DOHH2 (cell line): ENCODE results near the gene PSG3.
"Not testable (repeated sequence)": the region's sequence is repeated elsewhere in the genome, so short reads cannot be mapped to it uniquely, and the experiment has no call there.

Experiments used
- H3F3A ChIP-seq: fragments of 200-600 bp; sonication (generic), shearing (Covaris generic); 2 replicates; pipeline ENCODE4 v1.6.0; 2016; ENCODE audit warnings: antibody characterized with exemption, mild to moderate bottlenecking; ENCODE audit not compliant: control insufficient read depth, insufficient read depth
- H3K27ac ChIP-seq: fragments of 200-600 bp; sonication (generic); 2 replicates; pipeline ENCODE4 v1.5.1; 2014; ENCODE audit warnings: low read depth, mild to moderate bottlenecking, low read length, moderate library complexity
- H3K27me3 ChIP-seq: fragments of 200-600 bp; sonication (generic); 2 replicates; pipeline ENCODE4 v1.6.1; 2014; ENCODE audit warnings: mild to moderate bottlenecking, low read length, mixed read lengths; ENCODE audit not compliant: control insufficient read depth
- H3K36me3 ChIP-seq: fragments of 200-600 bp; sonication (generic); 2 replicates; pipeline ENCODE4 v1.6.1; 2014; ENCODE audit warnings: mild to moderate bottlenecking, low read length, moderate library complexity, mixed read lengths; ENCODE audit not compliant: control insufficient read depth
- H3K4me1 ChIP-seq: fragments of 200-600 bp; sonication (generic); 2 replicates; pipeline ENCODE4 v1.6.1; 2014; ENCODE audit warnings: mild to moderate bottlenecking, low read length, mixed read lengths; ENCODE audit not compliant: control insufficient read depth
- H3K4me2 ChIP-seq: fragments of 200-600 bp; sonication (generic); 2 replicates; pipeline ENCODE4 v1.6.0; 2014; ENCODE audit warnings: mild to moderate bottlenecking, low read length, moderate library complexity
- H3K4me3 ChIP-seq: fragments of 200-600 bp; sonication (generic); 2 replicates; pipeline ENCODE4 v1.5.1; 2014; ENCODE audit warnings: mild to moderate bottlenecking, low read length, mixed read lengths
- H3K79me2 ChIP-seq: fragments of 200-600 bp; sonication (generic); 2 replicates; pipeline ENCODE4 v1.6.1; 2014; ENCODE audit warnings: mild to moderate bottlenecking, low read length, mixed read lengths; ENCODE audit not compliant: control insufficient read depth
- H3K9me2 ChIP-seq: fragments of 200-600 bp; sonication (generic); replicated peaks from 2 replicates; pipeline ENCODE4 v1.6.1; 2014; ENCODE audit warnings: mild to moderate bottlenecking, low read length, mixed read lengths; ENCODE audit not compliant: control insufficient read depth
- H3K9me3 ChIP-seq: fragments of 200-600 bp; sonication (generic); 2 replicates; pipeline ENCODE4 v1.6.1; 2014; ENCODE audit warnings: antibody characterized with exemption, low read length, mixed read lengths; ENCODE audit not compliant: control insufficient read depth, insufficient read depth
- H4K20me1 ChIP-seq: fragments of 200-600 bp; sonication (generic); 2 replicates; pipeline ENCODE4 v1.6.0; 2014; ENCODE audit warnings: low read depth, mild to moderate bottlenecking, antibody characterized with exemption, low read length, moderate library complexity; ENCODE audit not compliant: control insufficient read depth, insufficient read depth
- TF ChIP-seq, protein P1 (sequence below): fragments of 200-600 bp; sonication (generic); IDR thresholded peaks from one replicate; pipeline ENCODE4 v1.5.1; 2014; ENCODE audit warnings: antibody characterized with exemption, mild to moderate bottlenecking, low read depth, low read length; ENCODE audit not compliant: poor library complexity, severe bottlenecking

The PSG3 gene

DNA sequence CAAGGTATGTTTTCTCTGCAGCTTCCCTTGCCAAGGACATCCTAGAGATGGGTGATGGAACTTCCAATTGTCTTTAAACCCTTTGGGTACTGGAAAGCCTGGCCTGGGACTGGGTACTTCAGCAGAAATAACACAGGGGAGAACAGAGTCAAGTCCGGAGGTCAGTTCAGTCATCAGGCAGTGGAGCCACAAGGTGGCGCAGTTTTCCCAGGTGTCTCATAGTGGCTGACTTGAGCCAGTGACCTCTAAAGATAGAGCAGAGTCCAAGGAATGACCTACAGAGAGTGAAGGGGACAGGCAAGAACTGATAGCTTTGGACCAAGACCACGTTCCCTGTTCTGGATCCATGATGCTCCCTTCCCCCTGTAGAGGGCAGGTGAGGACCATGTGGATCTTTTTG is 18.4 kb upstream of the PSG3 start:
- H3K4me3 ChIP-seq, H3K27ac ChIP-seq, H3K4me1 ChIP-seq, H3F3A ChIP-seq, H4K20me1 ChIP-seq, H3K9me2 ChIP-seq, H3K9me3 ChIP-seq, H3K4me2 ChIP-seq, H3K27me3 ChIP-seq, H3K79me2 ChIP-seq, H3K36me3 ChIP-seq: not testable (repeated sequence)
- TF ChIP-seq, protein P1, sequence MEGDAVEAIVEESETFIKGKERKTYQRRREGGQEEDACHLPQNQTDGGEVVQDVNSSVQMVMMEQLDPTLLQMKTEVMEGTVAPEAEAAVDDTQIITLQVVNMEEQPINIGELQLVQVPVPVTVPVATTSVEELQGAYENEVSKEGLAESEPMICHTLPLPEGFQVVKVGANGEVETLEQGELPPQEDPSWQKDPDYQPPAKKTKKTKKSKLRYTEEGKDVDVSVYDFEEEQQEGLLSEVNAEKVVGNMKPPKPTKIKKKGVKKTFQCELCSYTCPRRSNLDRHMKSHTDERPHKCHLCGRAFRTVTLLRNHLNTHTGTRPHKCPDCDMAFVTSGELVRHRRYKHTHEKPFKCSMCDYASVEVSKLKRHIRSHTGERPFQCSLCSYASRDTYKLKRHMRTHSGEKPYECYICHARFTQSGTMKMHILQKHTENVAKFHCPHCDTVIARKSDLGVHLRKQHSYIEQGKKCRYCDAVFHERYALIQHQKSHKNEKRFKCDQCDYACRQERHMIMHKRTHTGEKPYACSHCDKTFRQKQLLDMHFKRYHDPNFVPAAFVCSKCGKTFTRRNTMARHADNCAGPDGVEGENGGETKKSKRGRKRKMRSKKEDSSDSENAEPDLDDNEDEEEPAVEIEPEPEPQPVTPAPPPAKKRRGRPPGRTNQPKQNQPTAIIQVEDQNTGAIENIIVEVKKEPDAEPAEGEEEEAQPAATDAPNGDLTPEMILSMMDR = peak; percentile 56

- not testable (repeated sequence) for H3F3A ChIP-seq, H3K27ac ChIP-seq, H4K20me1 ChIP-seq, H3K9me3 ChIP-seq, H3K4me2 ChIP-seq, H3K36me3 ChIP-seq, H3K27me3 ChIP-seq, H3K4me1 ChIP-seq, H3K4me3 ChIP-seq, H3K79me2 ChIP-seq, H3K9me2 ChIP-seq
Observed at GRCh38 chr19:42752246-42752645, 12.0 kb upstream of the PSG3 start.

- not testable (repeated sequence) for H3K79me2 ChIP-seq, H3K9me3 ChIP-seq, H4K20me1 ChIP-seq, H3K4me2 ChIP-seq, H3K4me3 ChIP-seq, H3K27me3 ChIP-seq, H3K27ac ChIP-seq, H3F3A ChIP-seq, H3K9me2 ChIP-seq, H3K4me1 ChIP-seq, H3K36me3 ChIP-seq
- TF ChIP-seq, protein P1 = peak; percentile 53
Observed at GRCh38 chr19:42741726-42742607, 1.7 kb upstream of the PSG3 start.

- H3K36me3 ChIP-seq, H3K27ac ChIP-seq, H3K9me2 ChIP-seq, H3K9me3 ChIP-seq, H3K4me1 ChIP-seq, H3K4me3 ChIP-seq, H3K27me3 ChIP-seq, H3K79me2 ChIP-seq, H4K20me1 ChIP-seq, H3K4me2 ChIP-seq, H3F3A ChIP-seq: not testable (repeated sequence)
Observed at GRCh38 chr19:42737581-42738011, 2.7 kb downstream of the PSG3 start.

- not testable (repeated sequence) for H4K20me1 ChIP-seq, H3K27ac ChIP-seq, H3K27me3 ChIP-seq, H3F3A ChIP-seq, H3K4me2 ChIP-seq, H3K4me3 ChIP-seq, H3K4me1 ChIP-seq, H3K9me3 ChIP-seq, H3K79me2 ChIP-seq, H3K36me3 ChIP-seq, H3K9me2 ChIP-seq
Observed at GRCh38 chr19:42728341-42728740, 11.9 kb downstream of the PSG3 start.

DNA sequence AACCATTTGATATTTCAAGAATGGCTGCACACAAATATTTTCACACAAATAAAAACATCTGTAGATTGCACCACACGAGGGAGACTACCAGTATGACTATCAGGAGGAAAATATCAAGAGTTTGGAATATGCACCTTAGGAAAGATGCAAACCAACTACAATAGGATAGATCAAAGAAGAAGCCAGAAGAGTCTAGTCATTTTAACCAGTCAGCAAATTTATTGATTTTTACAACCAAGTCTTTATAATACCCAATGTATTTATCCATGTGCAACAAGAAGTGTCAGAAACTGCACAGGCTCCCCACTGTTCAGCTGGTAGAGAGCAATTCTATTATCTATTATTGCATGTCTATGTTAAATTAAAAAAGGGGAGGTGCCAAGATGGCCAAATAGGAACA is 26.3 kb downstream of the PSG3 start:
- H3F3A ChIP-seq, H3K4me1 ChIP-seq, H3K4me3 ChIP-seq, H3K79me2 ChIP-seq, H3K27ac ChIP-seq, H4K20me1 ChIP-seq, H3K9me3 ChIP-seq, H3K27me3 ChIP-seq, H3K4me2 ChIP-seq, H3K36me3 ChIP-seq, H3K9me2 ChIP-seq: not testable (repeated sequence)

- H3K4me2 ChIP-seq, H3K9me3 ChIP-seq, H3F3A ChIP-seq, H3K4me3 ChIP-seq, H3K9me2 ChIP-seq, H3K36me3 ChIP-seq, H3K4me1 ChIP-seq, H3K27me3 ChIP-seq, H4K20me1 ChIP-seq, H3K27ac ChIP-seq, H3K79me2 ChIP-seq: not testable (repeated sequence)
Observed at GRCh38 chr19:42712753-42713152, 27.5 kb downstream of the PSG3 start.
